ENCODE data around the gene LBP.

DNA sequence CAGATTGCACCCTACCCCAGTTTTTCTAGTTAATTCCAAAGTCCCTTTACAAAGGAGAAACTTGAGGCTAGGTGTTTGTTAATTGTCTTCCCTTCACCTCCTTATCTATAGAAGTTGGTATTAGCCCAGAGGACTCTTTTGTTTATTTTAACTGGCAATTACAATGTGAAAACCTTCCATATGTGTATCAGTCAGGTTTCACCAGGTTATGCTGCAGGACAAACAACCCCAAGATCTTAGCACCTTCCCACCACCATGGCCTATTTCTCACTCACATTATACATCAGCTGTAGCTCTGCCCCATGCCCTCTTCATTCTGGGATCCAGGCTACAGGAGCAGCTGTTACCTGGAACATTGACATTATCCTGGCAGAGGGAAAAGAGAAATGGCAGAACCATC, 57.7 kb downstream of the LBP start:
- TF ChIP-seq POLR2AphosphoS5 (IDR thresholded peaks at IDR 0.05; ENCODE audit: low read depth, low read length) (no peak), EZH2 (IDR thresholded peaks at IDR 0.05) (no peak), ZFX (IDR thresholded peaks at IDR 0.05) (no peak), POLR2A (IDR thresholded peaks at IDR 0.05; ENCODE audit: borderline replicate concordance, extremely low read depth, insufficient read depth, insufficient read length) (no peak), YY1 (IDR thresholded peaks at IDR 0.05; ENCODE audit: extremely low read depth, insufficient replicate concordance, low read depth, low read length) (no peak), RAD21 (IDR thresholded peaks at IDR 0.05; ENCODE audit: low read depth) (no peak)
- TF ChIP-seq, protein P1, sequence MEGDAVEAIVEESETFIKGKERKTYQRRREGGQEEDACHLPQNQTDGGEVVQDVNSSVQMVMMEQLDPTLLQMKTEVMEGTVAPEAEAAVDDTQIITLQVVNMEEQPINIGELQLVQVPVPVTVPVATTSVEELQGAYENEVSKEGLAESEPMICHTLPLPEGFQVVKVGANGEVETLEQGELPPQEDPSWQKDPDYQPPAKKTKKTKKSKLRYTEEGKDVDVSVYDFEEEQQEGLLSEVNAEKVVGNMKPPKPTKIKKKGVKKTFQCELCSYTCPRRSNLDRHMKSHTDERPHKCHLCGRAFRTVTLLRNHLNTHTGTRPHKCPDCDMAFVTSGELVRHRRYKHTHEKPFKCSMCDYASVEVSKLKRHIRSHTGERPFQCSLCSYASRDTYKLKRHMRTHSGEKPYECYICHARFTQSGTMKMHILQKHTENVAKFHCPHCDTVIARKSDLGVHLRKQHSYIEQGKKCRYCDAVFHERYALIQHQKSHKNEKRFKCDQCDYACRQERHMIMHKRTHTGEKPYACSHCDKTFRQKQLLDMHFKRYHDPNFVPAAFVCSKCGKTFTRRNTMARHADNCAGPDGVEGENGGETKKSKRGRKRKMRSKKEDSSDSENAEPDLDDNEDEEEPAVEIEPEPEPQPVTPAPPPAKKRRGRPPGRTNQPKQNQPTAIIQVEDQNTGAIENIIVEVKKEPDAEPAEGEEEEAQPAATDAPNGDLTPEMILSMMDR (IDR thresholded peaks at IDR 0.05 in 2 of 3, conservative IDR thresholded peaks at IDR 0.05 in 1 of 3; ENCODE audit: borderline replicate concordance in 1 of 3, insufficient read depth in 1 of 3, low read depth in 2 of 3, low read length in 2 of 3) = no peak
- TF ChIP-seq, protein P2, sequence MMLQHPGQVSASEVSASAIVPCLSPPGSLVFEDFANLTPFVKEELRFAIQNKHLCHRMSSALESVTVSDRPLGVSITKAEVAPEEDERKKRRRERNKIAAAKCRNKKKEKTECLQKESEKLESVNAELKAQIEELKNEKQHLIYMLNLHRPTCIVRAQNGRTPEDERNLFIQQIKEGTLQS (IDR thresholded peaks at IDR 0.05) = no peak
- TF ChIP-seq, protein P3, sequence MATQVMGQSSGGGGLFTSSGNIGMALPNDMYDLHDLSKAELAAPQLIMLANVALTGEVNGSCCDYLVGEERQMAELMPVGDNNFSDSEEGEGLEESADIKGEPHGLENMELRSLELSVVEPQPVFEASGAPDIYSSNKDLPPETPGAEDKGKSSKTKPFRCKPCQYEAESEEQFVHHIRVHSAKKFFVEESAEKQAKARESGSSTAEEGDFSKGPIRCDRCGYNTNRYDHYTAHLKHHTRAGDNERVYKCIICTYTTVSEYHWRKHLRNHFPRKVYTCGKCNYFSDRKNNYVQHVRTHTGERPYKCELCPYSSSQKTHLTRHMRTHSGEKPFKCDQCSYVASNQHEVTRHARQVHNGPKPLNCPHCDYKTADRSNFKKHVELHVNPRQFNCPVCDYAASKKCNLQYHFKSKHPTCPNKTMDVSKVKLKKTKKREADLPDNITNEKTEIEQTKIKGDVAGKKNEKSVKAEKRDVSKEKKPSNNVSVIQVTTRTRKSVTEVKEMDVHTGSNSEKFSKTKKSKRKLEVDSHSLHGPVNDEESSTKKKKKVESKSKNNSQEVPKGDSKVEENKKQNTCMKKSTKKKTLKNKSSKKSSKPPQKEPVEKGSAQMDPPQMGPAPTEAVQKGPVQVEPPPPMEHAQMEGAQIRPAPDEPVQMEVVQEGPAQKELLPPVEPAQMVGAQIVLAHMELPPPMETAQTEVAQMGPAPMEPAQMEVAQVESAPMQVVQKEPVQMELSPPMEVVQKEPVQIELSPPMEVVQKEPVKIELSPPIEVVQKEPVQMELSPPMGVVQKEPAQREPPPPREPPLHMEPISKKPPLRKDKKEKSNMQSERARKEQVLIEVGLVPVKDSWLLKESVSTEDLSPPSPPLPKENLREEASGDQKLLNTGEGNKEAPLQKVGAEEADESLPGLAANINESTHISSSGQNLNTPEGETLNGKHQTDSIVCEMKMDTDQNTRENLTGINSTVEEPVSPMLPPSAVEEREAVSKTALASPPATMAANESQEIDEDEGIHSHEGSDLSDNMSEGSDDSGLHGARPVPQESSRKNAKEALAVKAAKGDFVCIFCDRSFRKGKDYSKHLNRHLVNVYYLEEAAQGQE (IDR thresholded peaks at IDR 0.05; ENCODE audit: low read depth) = no peak
- TF ChIP-seq, protein P4, sequence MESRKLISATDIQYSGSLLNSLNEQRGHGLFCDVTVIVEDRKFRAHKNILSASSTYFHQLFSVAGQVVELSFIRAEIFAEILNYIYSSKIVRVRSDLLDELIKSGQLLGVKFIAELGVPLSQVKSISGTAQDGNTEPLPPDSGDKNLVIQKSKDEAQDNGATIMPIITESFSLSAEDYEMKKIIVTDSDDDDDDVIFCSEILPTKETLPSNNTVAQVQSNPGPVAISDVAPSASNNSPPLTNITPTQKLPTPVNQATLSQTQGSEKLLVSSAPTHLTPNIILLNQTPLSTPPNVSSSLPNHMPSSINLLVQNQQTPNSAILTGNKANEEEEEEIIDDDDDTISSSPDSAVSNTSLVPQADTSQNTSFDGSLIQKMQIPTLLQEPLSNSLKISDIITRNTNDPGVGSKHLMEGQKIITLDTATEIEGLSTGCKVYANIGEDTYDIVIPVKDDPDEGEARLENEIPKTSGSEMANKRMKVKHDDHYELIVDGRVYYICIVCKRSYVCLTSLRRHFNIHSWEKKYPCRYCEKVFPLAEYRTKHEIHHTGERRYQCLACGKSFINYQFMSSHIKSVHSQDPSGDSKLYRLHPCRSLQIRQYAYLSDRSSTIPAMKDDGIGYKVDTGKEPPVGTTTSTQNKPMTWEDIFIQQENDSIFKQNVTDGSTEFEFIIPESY (IDR thresholded peaks at IDR 0.05; ENCODE audit: extremely low read depth, insufficient replicate concordance, low read length) = no peak

Data from HCT116 (cell line).